WTC11 (cell line): ENCODE measurements around the gene LYVE1.

Source experiments
- ELF4 ChIP-seq: sonication (generic); formaldehyde crosslinking; IDR thresholded peaks from 2 replicates; pipeline ENCODE4 v1.8.1; 2022; ENCODE audit warnings: low read depth, mild to moderate bottlenecking, moderate library complexity, missing genetic modification reagents
- GTF2I ChIP-seq: fragments of 250-450 bp; sonication (Bioruptor Pico); conservative IDR thresholded peaks from 2 replicates; pipeline ENCODE4 v1.4.0; 2021; ENCODE audit warnings: mild to moderate bottlenecking
- NR3C1 ChIP-seq: sonication (generic); formaldehyde crosslinking; conservative IDR thresholded peaks from 2 replicates; pipeline ENCODE4 v1.8.1; 2023; ENCODE audit warnings: low read depth, mild to moderate bottlenecking, missing genetic modification reagents
- RELA ChIP-seq: sonication (generic); formaldehyde crosslinking; IDR thresholded peaks from 2 replicates; pipeline ENCODE4 v1.8.1; 2022; ENCODE audit warnings: missing genetic modification reagents, mild to moderate bottlenecking, borderline replicate concordance
- RORB ChIP-seq: fragments of 250-450 bp; sonication (Bioruptor Pico); IDR thresholded peaks from 2 replicates; pipeline ENCODE4 v1.9.0; 2021; ENCODE audit warnings: mild to moderate bottlenecking
- SP1 ChIP-seq: sonication (generic); formaldehyde crosslinking; conservative IDR thresholded peaks from 2 replicates; pipeline ENCODE4 v1.8.1; 2022; ENCODE audit warnings: missing genetic modification reagents
- TF ChIP-seq, protein P1 (sequence below): sonication (generic); formaldehyde crosslinking; IDR thresholded peaks from 2 replicates; pipeline ENCODE4 v1.8.1; 2023; ENCODE audit warnings: mild to moderate bottlenecking, missing genetic modification reagents, moderate library complexity
- TF ChIP-seq, protein P2 (sequence below): fragments of 200-600 bp; IDR thresholded peaks from 2 replicates; pipeline ENCODE4 v1.8.0; 2022; ENCODE audit warnings: antibody characterized with exemption
- TF ChIP-seq, protein P3 (sequence below): sonication (generic); formaldehyde crosslinking; IDR thresholded peaks from 2 replicates; pipeline ENCODE4 v1.8.1; 2023; ENCODE audit warnings: mild to moderate bottlenecking, missing genetic modification reagents, moderate library complexity
- TF ChIP-seq, protein P4 (sequence below): sonication (generic); formaldehyde crosslinking; IDR thresholded peaks from 2 replicates; pipeline ENCODE4 v1.8.0; 2022; ENCODE audit warnings: mild to moderate bottlenecking, missing genetic modification reagents
- TF ChIP-seq, protein P5 (sequence below): sonication (generic); formaldehyde crosslinking; IDR thresholded peaks from 2 replicates; pipeline ENCODE4 v1.8.1; 2023; ENCODE audit warnings: mild to moderate bottlenecking, moderate library complexity, missing genetic modification reagents

DNA sequence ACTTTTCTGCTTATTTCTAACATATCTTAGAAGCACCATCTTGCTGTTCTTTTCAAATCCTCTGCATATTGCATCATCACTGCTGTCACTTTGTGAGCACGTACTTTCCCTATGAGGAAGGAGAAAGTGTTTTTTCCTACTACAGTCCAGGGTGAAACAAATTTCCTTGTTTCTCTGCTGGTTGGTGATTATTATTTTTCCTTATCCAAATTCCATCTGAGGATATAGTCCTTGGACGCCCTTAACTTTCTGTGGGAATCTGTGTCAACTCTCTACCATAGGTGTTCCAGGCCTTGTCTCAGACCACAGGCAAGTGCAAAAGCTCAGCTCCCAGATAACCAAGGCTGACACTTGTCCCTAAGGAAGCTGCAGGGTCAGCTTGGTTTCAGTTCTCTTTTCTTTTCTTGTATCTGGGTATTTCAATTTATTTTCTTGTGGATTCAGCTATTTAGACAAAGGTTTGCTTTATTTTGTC lies 29.4 kb upstream of the LYVE1 start:
- TF ChIP-seq, protein P1, sequence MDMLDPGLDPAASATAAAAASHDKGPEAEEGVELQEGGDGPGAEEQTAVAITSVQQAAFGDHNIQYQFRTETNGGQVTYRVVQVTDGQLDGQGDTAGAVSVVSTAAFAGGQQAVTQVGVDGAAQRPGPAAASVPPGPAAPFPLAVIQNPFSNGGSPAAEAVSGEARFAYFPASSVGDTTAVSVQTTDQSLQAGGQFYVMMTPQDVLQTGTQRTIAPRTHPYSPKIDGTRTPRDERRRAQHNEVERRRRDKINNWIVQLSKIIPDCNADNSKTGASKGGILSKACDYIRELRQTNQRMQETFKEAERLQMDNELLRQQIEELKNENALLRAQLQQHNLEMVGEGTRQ (CRISPR knock-in tag), result no peak
- TF ChIP-seq, protein P2, sequence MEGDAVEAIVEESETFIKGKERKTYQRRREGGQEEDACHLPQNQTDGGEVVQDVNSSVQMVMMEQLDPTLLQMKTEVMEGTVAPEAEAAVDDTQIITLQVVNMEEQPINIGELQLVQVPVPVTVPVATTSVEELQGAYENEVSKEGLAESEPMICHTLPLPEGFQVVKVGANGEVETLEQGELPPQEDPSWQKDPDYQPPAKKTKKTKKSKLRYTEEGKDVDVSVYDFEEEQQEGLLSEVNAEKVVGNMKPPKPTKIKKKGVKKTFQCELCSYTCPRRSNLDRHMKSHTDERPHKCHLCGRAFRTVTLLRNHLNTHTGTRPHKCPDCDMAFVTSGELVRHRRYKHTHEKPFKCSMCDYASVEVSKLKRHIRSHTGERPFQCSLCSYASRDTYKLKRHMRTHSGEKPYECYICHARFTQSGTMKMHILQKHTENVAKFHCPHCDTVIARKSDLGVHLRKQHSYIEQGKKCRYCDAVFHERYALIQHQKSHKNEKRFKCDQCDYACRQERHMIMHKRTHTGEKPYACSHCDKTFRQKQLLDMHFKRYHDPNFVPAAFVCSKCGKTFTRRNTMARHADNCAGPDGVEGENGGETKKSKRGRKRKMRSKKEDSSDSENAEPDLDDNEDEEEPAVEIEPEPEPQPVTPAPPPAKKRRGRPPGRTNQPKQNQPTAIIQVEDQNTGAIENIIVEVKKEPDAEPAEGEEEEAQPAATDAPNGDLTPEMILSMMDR, result no peak
- TF ChIP-seq NR3C1 (CRISPR knock-in tag), result no peak
- TF ChIP-seq RELA (CRISPR knock-in tag), result no peak
- TF ChIP-seq SP1 (CRISPR knock-in tag), result no peak
- no peak for TF ChIP-seq GTF2I (CRISPR knock-in tag)
- TF ChIP-seq, protein P3, sequence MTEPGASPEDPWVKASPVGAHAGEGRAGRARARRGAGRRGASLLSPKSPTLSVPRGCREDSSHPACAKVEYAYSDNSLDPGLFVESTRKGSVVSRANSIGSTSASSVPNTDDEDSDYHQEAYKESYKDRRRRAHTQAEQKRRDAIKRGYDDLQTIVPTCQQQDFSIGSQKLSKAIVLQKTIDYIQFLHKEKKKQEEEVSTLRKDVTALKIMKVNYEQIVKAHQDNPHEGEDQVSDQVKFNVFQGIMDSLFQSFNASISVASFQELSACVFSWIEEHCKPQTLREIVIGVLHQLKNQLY (CRISPR knock-in tag), result no peak
- TF ChIP-seq, protein P4, sequence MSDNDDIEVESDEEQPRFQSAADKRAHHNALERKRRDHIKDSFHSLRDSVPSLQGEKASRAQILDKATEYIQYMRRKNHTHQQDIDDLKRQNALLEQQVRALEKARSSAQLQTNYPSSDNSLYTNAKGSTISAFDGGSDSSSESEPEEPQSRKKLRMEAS (CRISPR knock-in tag), result no peak
- TF ChIP-seq RORB, result no peak
- no peak for TF ChIP-seq ELF4
- TF ChIP-seq, protein P5, sequence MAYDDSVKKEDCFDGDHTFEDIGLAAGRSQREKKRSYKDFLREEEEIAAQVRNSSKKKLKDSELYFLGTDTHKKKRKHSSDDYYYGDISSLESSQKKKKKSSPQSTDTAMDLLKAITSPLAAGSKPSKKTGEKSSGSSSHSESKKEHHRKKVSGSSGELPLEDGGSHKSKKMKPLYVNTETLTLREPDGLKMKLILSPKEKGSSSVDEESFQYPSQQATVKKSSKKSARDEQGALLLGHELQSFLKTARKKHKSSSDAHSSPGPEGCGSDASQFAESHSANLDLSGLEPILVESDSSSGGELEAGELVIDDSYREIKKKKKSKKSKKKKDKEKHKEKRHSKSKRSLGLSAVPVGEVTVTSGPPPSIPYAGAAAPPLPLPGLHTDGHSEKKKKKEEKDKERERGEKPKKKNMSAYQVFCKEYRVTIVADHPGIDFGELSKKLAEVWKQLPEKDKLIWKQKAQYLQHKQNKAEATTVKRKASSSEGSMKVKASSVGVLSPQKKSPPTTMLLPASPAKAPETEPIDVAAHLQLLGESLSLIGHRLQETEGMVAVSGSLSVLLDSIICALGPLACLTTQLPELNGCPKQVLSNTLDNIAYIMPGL (CRISPR knock-in tag), result no peak
